GM23248 (cell line): ENCODE measurements around the gene PNMA6F.

Experiments
- EZH2 ChIP-seq: fragments of 200-600 bp; sonication (generic); IDR thresholded peaks from 2 replicates; pipeline ENCODE4 v1.6.1; 2018; ENCODE audit warnings: antibody characterized with exemption, mild to moderate bottlenecking; ENCODE audit not compliant: insufficient read depth, poor library complexity, severe bottlenecking
- EZH2phosphoT487 ChIP-seq: fragments of 200-600 bp; sonication (generic); IDR thresholded peaks from 2 replicates; pipeline ENCODE4 v1.6.1; 2018; ENCODE audit warnings: antibody characterized with exemption, moderate library complexity, mild to moderate bottlenecking, low read depth; ENCODE audit not compliant: insufficient read depth

DNA sequence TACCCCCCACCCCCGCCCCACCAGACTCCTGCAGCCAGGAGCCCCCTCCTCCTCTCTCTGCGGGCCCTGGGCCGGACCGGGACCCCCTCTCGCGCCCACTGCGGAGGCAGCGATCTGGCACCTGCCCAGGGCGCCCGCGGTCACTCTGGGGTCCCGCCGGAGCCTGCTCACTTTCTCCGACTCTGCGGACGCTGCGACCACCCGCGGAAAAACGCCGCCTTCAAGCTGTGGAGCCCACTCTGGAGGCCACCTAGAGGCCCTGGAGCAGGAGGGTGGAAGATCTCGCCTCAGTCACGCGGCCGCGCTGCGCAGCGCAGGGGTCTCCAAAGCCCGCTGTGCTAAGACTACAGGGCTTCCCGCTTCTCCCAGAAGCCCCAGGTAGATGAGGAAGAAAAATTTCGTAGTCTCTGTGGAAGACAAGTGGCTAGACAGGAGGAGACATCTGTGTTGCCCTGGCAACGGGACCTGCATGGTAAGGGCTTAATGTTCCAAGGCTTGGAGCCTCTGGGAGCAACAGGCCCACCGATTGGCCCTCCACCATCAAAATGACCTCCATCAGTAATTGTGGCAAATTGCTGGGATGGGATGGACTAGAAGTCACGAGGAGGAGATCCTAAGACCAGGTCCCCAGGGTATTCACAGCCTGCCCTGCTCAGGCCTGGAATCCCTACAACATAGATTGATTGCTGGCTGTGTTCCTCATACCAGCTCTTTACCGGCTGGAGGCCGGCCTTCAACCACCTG, at the start of gene PNMA6F:
- no peak for TF ChIP-seq EZH2
- TF ChIP-seq EZH2phosphoT487 = no peak
